ENCODE results near the gene CDH13. TPM values are rescaled to one million over a fixed set of nuclear protein-coding genes. Genes with fewer than 3 reads are reported as not detected.

Gene CDH13
- total and polyA plus RNA-seq, 12 donors: 0.86 to 30.6 (median 2.4) TPM

DNA sequence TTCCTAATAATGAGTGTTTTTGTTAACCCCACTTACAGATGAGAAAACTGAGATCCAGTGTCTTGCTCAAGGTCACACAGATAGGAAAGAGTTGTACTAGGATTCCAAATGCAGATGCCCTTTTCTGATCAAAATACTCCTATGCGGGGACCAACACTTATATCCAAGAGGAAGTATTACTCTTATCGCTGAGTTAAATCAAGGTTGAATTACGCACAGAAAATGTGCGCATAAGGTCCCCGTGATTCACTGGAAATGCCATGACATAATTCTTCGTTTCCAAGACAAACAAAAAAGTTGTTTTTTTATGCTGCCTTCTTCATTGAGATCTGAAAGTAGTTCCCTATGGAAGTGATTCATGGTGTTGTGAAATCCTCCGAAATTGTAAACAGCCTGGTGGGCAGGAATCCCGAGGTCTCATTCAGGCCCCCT, 717.2 kb downstream of the CDH13 start:
- TF ChIP-seq, protein P1, sequence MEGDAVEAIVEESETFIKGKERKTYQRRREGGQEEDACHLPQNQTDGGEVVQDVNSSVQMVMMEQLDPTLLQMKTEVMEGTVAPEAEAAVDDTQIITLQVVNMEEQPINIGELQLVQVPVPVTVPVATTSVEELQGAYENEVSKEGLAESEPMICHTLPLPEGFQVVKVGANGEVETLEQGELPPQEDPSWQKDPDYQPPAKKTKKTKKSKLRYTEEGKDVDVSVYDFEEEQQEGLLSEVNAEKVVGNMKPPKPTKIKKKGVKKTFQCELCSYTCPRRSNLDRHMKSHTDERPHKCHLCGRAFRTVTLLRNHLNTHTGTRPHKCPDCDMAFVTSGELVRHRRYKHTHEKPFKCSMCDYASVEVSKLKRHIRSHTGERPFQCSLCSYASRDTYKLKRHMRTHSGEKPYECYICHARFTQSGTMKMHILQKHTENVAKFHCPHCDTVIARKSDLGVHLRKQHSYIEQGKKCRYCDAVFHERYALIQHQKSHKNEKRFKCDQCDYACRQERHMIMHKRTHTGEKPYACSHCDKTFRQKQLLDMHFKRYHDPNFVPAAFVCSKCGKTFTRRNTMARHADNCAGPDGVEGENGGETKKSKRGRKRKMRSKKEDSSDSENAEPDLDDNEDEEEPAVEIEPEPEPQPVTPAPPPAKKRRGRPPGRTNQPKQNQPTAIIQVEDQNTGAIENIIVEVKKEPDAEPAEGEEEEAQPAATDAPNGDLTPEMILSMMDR (IDR thresholded peaks at IDR 0.05): no peak
- TF ChIP-seq POLR2A (IDR thresholded peaks at IDR 0.05): no peak
- Histone ChIP-seq H3K27ac (peak overlapping the region in 1 of 5 donors; percentile 31), H3K27me3 (no peaks in the 10 kb centered on the region), H3K4me1 (replicated peaks in 1 of 2) (no peaks in the 10 kb centered on the region), H3K4me3 (no peak overlapping the region), H3K9me3 (replicated peaks in 1 of 3) (no peaks in the 10 kb centered on the region), H3K36me3 (replicated peaks in 1 of 2) (no peaks in the 10 kb centered on the region)
- 55 to 69% (median 66%) methylated on average over 8 of the region's 8 CpGs for WGBS, 4 donors
- peak in 2 of 7 donors; percentile 12 to 25 for DNase-seq
- intact Hi-C loops (cut with DNase I): no loop called here

DNA sequence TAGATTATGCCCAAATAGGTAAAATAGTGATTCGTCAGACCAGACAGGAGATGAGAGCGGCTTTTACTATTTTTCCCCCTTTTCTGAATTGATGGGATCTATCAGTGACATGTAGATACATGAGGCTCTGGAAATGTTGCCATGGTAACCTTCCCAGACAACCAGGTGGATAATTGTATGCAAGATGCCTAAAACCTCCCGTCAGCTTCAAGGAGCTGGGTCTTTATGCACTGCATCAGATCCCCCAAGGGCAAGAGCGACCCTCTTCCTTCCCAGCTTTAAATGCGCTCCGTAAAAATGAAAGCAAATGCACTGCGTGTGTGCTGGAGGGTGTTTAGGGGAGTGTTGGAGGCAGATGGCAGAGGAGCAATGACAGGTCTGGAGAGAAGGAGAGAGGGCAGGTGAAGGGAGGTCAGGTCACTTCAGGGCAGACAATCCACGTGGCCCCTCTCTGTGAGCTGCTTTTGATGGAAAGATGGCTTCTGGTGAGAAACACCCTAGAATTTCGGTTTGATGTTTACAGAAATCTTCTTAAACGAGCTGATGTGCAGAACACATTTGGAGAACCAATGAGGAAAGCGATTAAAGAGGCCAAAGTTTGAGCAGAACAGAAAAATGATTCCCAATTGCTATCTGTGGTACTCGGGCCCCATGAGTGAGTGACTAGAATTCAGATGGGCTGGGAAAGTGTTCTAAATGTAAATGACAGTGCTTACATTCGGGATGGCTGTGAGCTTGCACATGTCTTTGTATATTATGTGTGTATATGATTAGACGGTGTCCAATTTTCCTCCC, 719.3 kb downstream of the CDH13 start:
- Histone ChIP-seq H3K27me3 (no peaks in the 10 kb centered on the region), H3K4me1 (replicated peaks in 1 of 2) (no peaks in the 10 kb centered on the region), H3K9me3 (replicated peaks in 1 of 3) (no peaks in the 10 kb centered on the region), H3K36me3 (replicated peaks in 1 of 2) (no peaks in the 10 kb centered on the region), H3K27ac (no peak overlapping the region), H3K4me3 (no peak overlapping the region)
- intact Hi-C loops (cut with DNase I): no loop called here
- 73 to 79% (median 75%) methylated on average over 14 of the region's 14 CpGs for WGBS, 4 donors
- TF ChIP-seq, protein P1 (IDR thresholded peaks at IDR 0.05): no peak
- TF ChIP-seq POLR2A (IDR thresholded peaks at IDR 0.05): no peak
- no peak for DNase-seq

DNA sequence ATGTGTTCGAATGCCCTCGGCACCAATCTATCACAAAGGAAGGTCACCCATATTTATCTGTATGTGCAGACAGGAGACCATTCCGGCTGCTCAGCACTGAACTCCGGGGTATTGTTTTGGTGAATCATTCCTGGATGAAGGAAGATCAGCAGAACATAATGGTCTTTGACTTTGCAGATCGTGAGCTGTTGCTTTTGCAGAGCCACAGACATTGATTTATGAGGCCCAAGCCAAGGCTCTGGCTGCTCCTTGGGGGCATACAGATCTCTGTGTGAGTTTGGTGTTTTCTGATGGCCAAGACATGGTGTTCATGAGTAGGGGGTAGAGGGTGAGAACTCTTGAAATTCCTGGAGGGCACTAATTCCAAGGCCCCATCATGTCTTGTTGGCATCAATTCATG, 722.2 kb downstream of the CDH13 start:
- no peaks in the 10 kb centered on the region for H3K27me3 ChIP-seq
- no peaks in the 10 kb centered on the region for H3K36me3 ChIP-seq (replicated peaks in 1 of 2)
- no peak for TF ChIP-seq POLR2A (IDR thresholded peaks at IDR 0.05)
- TF ChIP-seq, protein P1 (IDR thresholded peaks at IDR 0.05): no peak
- WGBS, 4 donors: 62 to 78% (median 67%) methylated on average over 5 of the region's 5 CpGs
- H3K4me1 ChIP-seq (replicated peaks in 1 of 2): no peaks in the 10 kb centered on the region
- no peak overlapping the region for H3K27ac ChIP-seq
- H3K4me3 ChIP-seq: no peak overlapping the region
- intact Hi-C loops (cut with DNase I): no loop called here
- no peaks in the 10 kb centered on the region for H3K9me3 ChIP-seq (replicated peaks in 1 of 3)
- no peak for DNase-seq

DNA sequence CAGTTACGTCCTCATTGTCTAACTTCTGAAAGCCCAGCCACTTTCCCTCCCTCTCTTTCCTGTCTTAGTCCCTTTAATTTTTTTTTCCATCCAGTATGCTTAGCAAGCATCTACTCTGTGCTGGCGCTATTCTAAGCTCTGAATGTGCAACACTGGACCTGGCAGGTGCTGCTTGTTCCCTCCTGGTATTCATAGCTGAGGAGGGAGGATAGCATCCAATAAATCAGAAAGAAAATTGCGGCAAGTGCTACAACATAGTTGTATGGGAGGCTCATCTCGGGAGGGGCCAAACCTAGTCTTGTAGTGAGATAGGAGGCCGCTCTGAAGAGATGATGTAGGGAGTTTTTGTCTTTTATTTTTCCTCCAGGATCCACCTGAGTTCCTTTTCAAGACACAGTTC, 723.7 kb downstream of the CDH13 start:
- no peak overlapping the region for H3K27ac ChIP-seq
- 75 to 89% (median 80%) methylated on average over 5 of the region's 5 CpGs for WGBS, 4 donors
- no peak overlapping the region for H3K4me3 ChIP-seq
- no peaks in the 10 kb centered on the region for H3K9me3 ChIP-seq (replicated peaks in 1 of 3)
- no peaks in the 10 kb centered on the region for H3K27me3 ChIP-seq
- TF ChIP-seq POLR2A (IDR thresholded peaks at IDR 0.05): no peak
- TF ChIP-seq, protein P1 (IDR thresholded peaks at IDR 0.05): no peak
- no peaks in the 10 kb centered on the region for H3K4me1 ChIP-seq (replicated peaks in 1 of 2)
- DNase-seq: no peak
- H3K36me3 ChIP-seq (replicated peaks in 1 of 2): no peaks in the 10 kb centered on the region
- intact Hi-C loops (cut with DNase I): loop anchor here in 1 of 2 donors (10.0 kb wide), 1 partner anchor 236 kb away; no protein-coding TSS in a partner anchor

Measured in adrenal gland (tissue), 12 donors.